NB4 (cell line): Measurements from ENCODE around the gene NSMCE4A.

Experiments
- POLR2A ChIP-seq: IDR thresholded peaks from 2 replicates; pipeline ENCODE4 v1.6.1; 2011; ENCODE audit warnings: mild to moderate bottlenecking; ENCODE audit not compliant: insufficient read length; ENCODE audit errors: extremely low read depth
- TF ChIP-seq, protein P1 (sequence below): IDR thresholded peaks from one replicate; pipeline ENCODE4 v1.5.1; 2012; ENCODE audit warnings: low read depth, low read length
- TF ChIP-seq, protein P2 (sequence below): IDR thresholded peaks from 2 replicates; pipeline ENCODE4 v1.6.1; 2011; ENCODE audit warnings: low read depth, low read length

DNA sequence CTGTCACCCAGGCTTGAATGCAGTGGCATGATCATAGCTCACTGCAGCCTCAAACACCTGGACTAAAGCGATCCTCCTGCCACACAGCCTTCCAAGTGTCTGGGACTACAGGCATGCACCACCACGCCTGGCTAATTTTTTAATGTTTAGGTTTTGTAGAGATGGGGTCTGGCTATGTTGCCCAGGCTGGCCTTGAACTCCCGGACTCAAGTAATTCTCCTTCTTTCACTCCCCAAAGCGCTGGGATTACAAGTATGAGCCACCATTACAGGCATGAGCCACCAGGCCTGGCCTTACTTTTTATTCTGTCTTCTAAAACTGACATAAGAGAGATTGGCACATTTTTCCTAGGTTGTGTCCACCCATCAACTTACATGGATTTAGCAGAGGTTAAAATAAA is 47.3 kb upstream of the NSMCE4A start:
- TF ChIP-seq, protein P1, sequence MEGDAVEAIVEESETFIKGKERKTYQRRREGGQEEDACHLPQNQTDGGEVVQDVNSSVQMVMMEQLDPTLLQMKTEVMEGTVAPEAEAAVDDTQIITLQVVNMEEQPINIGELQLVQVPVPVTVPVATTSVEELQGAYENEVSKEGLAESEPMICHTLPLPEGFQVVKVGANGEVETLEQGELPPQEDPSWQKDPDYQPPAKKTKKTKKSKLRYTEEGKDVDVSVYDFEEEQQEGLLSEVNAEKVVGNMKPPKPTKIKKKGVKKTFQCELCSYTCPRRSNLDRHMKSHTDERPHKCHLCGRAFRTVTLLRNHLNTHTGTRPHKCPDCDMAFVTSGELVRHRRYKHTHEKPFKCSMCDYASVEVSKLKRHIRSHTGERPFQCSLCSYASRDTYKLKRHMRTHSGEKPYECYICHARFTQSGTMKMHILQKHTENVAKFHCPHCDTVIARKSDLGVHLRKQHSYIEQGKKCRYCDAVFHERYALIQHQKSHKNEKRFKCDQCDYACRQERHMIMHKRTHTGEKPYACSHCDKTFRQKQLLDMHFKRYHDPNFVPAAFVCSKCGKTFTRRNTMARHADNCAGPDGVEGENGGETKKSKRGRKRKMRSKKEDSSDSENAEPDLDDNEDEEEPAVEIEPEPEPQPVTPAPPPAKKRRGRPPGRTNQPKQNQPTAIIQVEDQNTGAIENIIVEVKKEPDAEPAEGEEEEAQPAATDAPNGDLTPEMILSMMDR: no peak
- TF ChIP-seq, protein P2, sequence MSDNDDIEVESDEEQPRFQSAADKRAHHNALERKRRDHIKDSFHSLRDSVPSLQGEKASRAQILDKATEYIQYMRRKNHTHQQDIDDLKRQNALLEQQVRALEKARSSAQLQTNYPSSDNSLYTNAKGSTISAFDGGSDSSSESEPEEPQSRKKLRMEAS: no peak
- TF ChIP-seq POLR2A: no peak
